Pancreas (tissue), 10 donors: Measurements from ENCODE around the gene ARHGAP12. TPM values are rescaled to one million over a fixed set of nuclear protein-coding genes. Genes with fewer than 3 reads are reported as not detected.
A peak's percentile ranks its signal among the peaks of the same experiment; 100 is the strongest.

ENCODE experiments used
- ATAC-seq, 4 donors: fragments of 200-7000 bp; cut with Tn5 transposase; one replicate each; pipeline versions ENCODE4 v1.8.0 to v1.9.1; 2020; ENCODE audit warnings: mild to moderate bottlenecking in 4 of 4, moderate library complexity in 4 of 4
- DNase-seq, 6 donors: peaks; one replicate each; pipeline ENCODE4 v3.0.0-alpha.2; 2020
- FAIRE-seq: peaks from 2 replicates; lab custom pipeline; 2012; peaks lifted over from hg19 to GRCh38; lab: Jason Lieb, UNC
- H3K27ac ChIP-seq, 4 donors: fragments of 200-600 bp; sonication (generic); 1 replicate in 3 of 4; 2 replicates in 1 of 4; pipeline versions ENCODE4 v1.5.0 to v1.8.0; 2020
- H3K27me3 ChIP-seq, 4 donors: fragments of 200-600 bp; one replicate each; pipeline ENCODE4 v1.8.0; 2021
- H3K36me3 ChIP-seq, 3 donors: fragments of 200-600 bp; sonication (generic) in 1 of 3; one replicate each; pipeline versions ENCODE4 v1.5.0 to v1.8.0; 2020 to 2021
- H3K4me1 ChIP-seq, 3 donors: fragments of 200-600 bp; one replicate each; pipeline ENCODE4 v1.8.0; 2021
- H3K4me3 ChIP-seq, 4 donors: fragments of 200-600 bp; sonication (generic) in 2 of 4; one replicate each; pipeline versions ENCODE4 v1.5.0 to v1.8.0; 2020 to 2021
- H3K9me3 ChIP-seq, 4 donors: fragments of 200-600 bp; one replicate each; pipeline ENCODE4 v1.8.0; 2021
- WGBS, 2 donors: extraction: QIAGEN DNeasy Blood & Tissue Kit; methylation state at CpG; one replicate each; pipeline ENCODE4 v1.1.7; 2013; 5-methylcytosine and 5-hydroxymethylcytosine counted together
- intact Hi-C, 3 donors: fragments of 100-400 bp; cut with DNase I; formaldehyde crosslinking; loops; one replicate each; pipeline versions ENCODE4 v1.11.1 to v1.14.2; 2022
- polyA plus RNA-seq, 2 donors: library from polyadenylated mRNA; stranded (reverse); fragments of 200-250 nt; gene quantifications; one replicate each; pipeline ENCODE4 v1.2.3, GENCODE V29; 2013
- total RNA-seq, 6 donors: library from RNA; stranded (reverse); fragmentation: NEBNext Ultra II Directional in 4 of 6; extraction: Animal tissue kit (Norgen Biotek cat#: 25700) in 4 of 6; gene quantifications; one replicate each; pipeline versions ENCODE4 v1.2.1 to v1.2.4, GENCODE V29; 2021 to 2023
- TF ChIP-seq, protein P1 (sequence below), 4 donors: fragments of 200-600 bp; sonication (generic) in 3 of 4; IDR thresholded peaks; one replicate each; pipeline versions ENCODE4 v1.5.0 to v1.8.0; 2021; ENCODE audit warnings: antibody characterized with exemption in 4 of 4
- donor health status: healthy with polysubstance abuse.
- donor health status: DM: no; HTN: no; CAD: no; lungs with moderate emphysema.
- donor health status: DM: no; HTN: no; CAD: no.
- donor health status: control.
- donor health status: control.
- donor health status: Bipolar disorder and iron deficiency.
- donor health status: DM: yes; HTN: yes; CAD: no.
- donor health status: DM: no; HTN: no; CAD: no.
- donor health status: DM: no; HTN: no; CAD: no.
- donor health status: DM: yes; HTN: yes; CAD: no.

The ARHGAP12 gene
- total and polyA plus RNA-seq, 8 donors = 16.3 to 30.1 (median 23.5) TPM

DNA sequence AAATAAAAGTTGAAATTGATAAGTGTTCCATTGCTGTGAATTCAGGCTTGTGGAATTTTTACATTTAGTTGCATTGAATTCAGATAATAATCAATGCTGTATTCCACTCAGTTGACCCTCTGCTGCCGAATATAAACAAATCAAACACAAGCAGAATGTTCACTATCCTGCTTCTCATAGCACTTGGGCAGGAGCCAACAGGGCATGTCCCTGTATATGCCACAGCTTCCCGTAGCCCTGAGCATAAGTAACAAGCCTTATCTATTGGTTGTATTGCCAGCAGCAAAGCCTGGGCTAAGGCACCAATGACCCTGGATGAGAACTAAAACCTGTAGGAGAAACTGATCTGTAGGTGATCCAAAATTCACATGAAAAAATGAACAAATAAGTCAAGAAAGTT lies 145.9 kb downstream of the ARHGAP12 start:
- H3K27me3 ChIP-seq = no peaks in the 10 kb centered on the region
- FAIRE-seq = no peak
- H3K4me1 ChIP-seq = no peaks in the 10 kb centered on the region
- no peak overlapping the region for H3K27ac ChIP-seq
- TF ChIP-seq, protein P1, sequence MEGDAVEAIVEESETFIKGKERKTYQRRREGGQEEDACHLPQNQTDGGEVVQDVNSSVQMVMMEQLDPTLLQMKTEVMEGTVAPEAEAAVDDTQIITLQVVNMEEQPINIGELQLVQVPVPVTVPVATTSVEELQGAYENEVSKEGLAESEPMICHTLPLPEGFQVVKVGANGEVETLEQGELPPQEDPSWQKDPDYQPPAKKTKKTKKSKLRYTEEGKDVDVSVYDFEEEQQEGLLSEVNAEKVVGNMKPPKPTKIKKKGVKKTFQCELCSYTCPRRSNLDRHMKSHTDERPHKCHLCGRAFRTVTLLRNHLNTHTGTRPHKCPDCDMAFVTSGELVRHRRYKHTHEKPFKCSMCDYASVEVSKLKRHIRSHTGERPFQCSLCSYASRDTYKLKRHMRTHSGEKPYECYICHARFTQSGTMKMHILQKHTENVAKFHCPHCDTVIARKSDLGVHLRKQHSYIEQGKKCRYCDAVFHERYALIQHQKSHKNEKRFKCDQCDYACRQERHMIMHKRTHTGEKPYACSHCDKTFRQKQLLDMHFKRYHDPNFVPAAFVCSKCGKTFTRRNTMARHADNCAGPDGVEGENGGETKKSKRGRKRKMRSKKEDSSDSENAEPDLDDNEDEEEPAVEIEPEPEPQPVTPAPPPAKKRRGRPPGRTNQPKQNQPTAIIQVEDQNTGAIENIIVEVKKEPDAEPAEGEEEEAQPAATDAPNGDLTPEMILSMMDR (IDR thresholded peaks at IDR 0.05) = no peak
- no peak for DNase-seq
- WGBS, 2 donors = 7 to 13% methylated on average over 2 of the region's 2 CpGs
- intact Hi-C loops = no loop called here
- H3K4me3 ChIP-seq = no peak overlapping the region
- ATAC-seq = peak in 1 of 4 donors; percentile 46
- no peaks in the 10 kb centered on the region for H3K9me3 ChIP-seq
- no peaks in the 10 kb centered on the region for H3K36me3 ChIP-seq

DNA sequence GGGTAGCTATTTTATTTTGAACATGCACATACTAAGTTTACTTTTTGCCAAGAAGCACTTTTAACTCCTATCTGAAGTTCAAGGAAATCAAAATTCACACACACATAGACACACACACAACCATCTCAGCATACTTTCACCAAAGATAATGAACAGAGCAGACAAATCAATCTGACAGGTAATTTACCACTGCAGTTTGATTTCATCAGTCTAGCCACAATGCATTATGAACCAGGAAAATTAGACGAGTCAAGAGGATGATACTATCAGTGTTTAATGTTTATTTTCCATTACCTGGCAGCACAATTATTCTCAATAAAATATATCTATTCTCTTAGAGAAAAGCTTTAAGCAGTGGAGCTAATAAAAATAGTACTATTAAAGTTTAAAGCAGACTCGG lies 147.9 kb downstream of the ARHGAP12 start:
- FAIRE-seq = no peak
- intact Hi-C loops = no loop called here
- WGBS, 2 donors = 56% methylated on average over 2 of the region's 2 CpGs

DNA sequence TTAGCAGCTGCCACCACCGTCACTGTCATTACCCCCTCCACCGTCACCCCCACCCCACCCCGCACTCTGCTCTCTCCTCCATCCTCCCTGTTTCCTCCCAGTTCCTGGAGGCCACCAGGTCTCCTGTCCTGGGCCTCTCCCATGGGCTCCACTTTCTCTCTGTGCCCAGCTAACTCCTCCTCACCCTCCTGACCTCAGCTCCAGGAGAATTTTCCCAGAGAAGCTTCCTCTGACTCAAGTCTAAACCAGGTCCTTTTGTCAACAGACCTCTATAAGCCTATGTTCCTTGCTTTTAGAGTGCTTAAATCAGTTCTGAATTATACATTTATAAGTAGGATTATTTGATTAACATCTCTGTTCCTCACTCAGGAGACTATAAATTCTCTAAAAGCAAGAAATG lies 150.0 kb downstream of the ARHGAP12 start:
- ATAC-seq (no peak), DNase-seq (no peak), FAIRE-seq (no peak)
- H3K27me3 ChIP-seq = no peaks in the 10 kb centered on the region
- TF ChIP-seq, protein P1 (IDR thresholded peaks at IDR 0.05) = no peak
- H3K36me3 ChIP-seq = no peaks in the 10 kb centered on the region
- H3K4me1 ChIP-seq = no peaks in the 10 kb centered on the region
- intact Hi-C loops = no loop called here
- H3K27ac ChIP-seq = no peak overlapping the region
- 90 to 91% methylated on average over 3 of the region's 3 CpGs for WGBS, 2 donors
- no peak overlapping the region for H3K4me3 ChIP-seq
- no peaks in the 10 kb centered on the region for H3K9me3 ChIP-seq

More for the DNA sequence above, 147.9 kb downstream of the ARHGAP12 start:
- no peak overlapping the region for H3K27ac ChIP-seq
- no peak overlapping the region for H3K4me3 ChIP-seq
- H3K27me3 ChIP-seq = no peaks in the 10 kb centered on the region
- DNase-seq (no peak), ATAC-seq (no peak)
- H3K36me3 ChIP-seq = no peaks in the 10 kb centered on the region
- TF ChIP-seq, protein P1 (IDR thresholded peaks at IDR 0.05) = no peak
- H3K9me3 ChIP-seq = no peaks in the 10 kb centered on the region
- no peaks in the 10 kb centered on the region for H3K4me1 ChIP-seq

DNA sequence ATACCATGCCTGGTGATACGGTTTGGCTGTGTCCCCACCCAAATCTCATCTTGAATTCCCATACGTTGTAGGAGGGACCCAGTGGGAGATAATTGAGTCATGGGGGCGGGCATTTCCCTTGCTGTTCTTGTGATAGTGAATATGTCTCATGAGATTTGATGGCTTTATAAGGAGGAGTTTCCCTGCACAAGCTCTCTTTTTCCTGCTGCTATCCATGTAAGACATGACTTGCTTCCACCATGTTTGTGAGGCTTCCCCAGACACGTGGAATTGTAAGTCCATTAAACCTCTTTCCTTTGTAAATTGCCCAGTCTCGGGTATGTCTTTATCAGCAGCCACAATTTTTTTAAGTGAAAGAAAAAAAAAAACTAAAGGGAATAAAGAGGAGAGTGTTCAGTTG lies 152.5 kb downstream of the ARHGAP12 start:
- Histone ChIP-seq H3K36me3 (no peaks in the 10 kb centered on the region), H3K9me3 (no peaks in the 10 kb centered on the region), H3K4me3 (no peak overlapping the region), H3K27ac (no peak overlapping the region), H3K27me3 (no peaks in the 10 kb centered on the region), H3K4me1 (peaks cover 0 to under 1% (median 0%) of the 10 kb centered on the region in 3 donors)
- intact Hi-C loops = no loop called here
- 89 to 92% methylated on average over 5 of the region's 5 CpGs for WGBS, 2 donors
- DNase-seq (no peak), ATAC-seq (no peak), FAIRE-seq (no peak)
- TF ChIP-seq, protein P1 (IDR thresholded peaks at IDR 0.05) = no peak

DNA sequence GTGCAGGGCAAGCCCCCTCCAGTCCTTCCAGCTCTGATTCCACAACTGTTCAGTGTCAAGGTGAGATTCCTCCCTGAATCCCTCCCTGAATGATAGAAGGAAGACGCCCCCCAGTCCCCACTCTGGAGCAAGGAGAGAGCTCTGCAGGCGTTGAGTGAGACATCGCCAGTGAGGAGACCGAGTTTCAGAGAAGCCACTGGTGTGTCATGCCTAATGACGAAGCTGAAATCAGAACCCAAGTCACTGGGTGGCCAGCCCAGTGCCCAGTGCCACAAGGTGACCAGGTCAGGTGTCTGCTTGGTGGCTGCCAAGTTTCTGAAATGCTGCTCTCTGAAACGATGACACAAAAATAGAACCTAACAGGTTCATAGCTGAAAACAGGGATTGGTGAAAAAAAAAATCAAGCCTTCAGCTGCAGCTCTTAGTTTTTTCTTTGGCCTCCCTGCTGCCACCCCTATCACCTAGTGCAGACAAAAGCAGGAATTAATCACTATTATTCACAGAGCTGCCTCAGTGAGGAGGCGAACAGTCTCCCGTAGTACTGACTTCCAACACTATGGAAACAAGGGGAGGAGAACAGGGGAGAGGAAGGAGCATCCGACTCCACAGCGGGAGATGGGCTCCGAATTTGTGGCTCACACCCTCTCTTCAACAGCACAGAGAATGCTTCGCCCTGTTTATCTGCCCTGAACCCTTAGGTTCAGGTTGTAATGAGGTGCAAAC lies 153.5 kb downstream of the ARHGAP12 start:
- ATAC-seq = no peak
- no peak for FAIRE-seq
- WGBS, 2 donors = 87 to 89% methylated on average over 12 of the region's 12 CpGs

More for the DNA sequence above, 153.5 kb downstream of the ARHGAP12 start:
- Histone ChIP-seq H3K4me1 (peaks cover 0 to 11% (median 7%) of the 10 kb centered on the region in 3 donors), H3K36me3 (no peaks in the 10 kb centered on the region), H3K27ac (no peak overlapping the region), H3K27me3 (no peaks in the 10 kb centered on the region), H3K9me3 (no peaks in the 10 kb centered on the region), H3K4me3 (no peak overlapping the region)
- TF ChIP-seq, protein P1 (IDR thresholded peaks at IDR 0.05) = no peak
- intact Hi-C loops = no loop called here
- no peak for DNase-seq
